Measurements from ENCODE around the gene ERGIC3.
"Not testable (repeated sequence)": the region's sequence is repeated elsewhere in the genome, so short reads cannot be mapped to it uniquely, and the experiment has no call there.

Gene ERGIC3

GRCh38 chr20:35523298-35523888 lies 18.5 kb upstream of the ERGIC3 start:
- DNase-seq, result no peak

- DNase-seq, result no peak
Observed at GRCh38 chr20:35525639-35526038, 16.2 kb upstream of the ERGIC3 start.

DNA sequence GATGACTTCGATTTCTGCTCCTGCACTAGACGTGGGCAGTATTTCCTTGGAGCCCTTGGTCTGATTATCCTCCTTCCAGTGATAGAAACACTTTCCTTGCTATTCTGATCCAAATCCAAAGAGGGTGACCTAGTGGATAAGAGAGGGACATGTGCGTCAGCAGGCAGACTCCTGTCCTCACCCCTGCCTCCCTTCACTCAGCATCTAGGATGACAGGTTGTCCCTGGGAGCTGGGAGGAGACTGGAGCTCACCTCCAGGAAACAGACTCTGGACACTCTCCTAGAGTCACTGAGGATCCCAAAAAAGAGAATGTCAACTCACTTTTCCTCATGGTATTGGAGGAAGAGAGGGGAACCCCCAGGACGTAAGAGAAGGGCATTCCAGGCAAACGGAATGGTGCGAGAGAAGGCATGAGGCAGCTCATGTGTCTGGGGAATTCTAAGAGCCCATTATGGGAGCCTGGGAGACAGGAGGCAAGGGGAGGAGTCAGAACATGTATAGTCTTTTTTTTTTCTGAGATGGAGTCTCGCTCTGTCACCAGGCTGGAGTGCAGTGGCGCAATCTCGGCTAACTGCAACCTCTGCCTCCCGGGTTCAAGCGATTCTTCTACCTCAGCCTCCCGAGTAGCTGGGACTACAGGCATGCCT lies 14.6 kb upstream of the ERGIC3 start:
- no peak for DNase-seq

- DNase-seq, result no peak
Observed at GRCh38 chr20:35529552-35529951, 12.3 kb upstream of the ERGIC3 start, which contains the start of gene C20orf173. Gene C20orf173, minus strand, starts transcription at chr20:35529652. Its CDS starts 279 bp downstream, at chr20:35529373.

GRCh38 chr20:35539756-35540212 lies 2.1 kb upstream of the ERGIC3 start:
- peak; percentile 96 for DNase-seq

DNA sequence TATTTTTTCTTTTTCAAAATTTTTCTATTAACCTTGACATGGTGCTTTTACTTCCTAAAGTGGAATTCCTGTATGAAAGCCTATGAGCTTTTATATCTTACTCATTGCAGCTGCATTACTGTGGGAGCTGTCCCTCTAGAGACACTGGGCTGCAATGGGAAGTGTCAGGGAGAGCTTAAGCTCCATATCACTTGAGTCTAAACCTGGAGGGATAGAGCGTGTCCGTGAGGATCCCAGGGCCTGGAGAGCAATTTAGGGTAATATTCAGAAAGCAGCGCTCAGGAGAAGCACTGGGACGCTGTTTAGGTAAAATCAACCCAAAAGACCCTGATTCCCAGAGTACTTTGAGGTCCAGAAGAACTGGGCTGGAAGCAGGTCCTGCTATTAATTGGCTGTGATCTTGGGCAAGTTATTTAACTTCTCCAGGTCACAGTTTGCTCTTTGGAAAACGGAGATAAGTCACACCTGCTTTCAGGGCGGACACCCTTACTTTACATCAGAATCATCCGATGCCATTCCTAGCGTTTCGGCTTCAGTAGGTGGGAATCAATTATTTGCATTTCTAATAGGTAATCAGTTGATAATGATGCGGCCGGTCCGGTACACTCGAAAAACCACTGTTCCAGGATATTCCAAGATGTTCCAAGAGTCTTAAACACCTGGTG lies 628 bp upstream of the ERGIC3 start:
- no peak for DNase-seq

DNA sequence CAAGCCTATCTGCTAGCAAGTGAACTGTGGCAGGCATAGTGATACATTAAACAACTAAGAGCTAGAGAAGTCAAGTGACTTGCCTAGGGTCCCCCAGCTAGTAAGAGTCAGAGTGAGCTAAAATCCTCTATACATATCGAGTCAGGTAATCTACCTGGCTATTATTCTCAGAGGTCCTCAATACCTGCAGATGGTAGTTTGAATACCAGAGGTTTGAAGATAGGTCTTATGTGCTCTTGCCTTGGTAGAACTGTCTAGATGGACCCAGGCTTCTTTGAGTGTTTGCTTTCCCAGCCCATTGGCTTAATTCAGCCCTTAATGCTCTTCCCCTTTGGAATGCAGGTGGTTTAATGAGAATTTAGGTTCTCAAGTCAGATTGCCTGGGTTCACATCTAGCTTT lies 1.1 kb downstream of the ERGIC3 start:
- DNase-seq, result no peak

DNA sequence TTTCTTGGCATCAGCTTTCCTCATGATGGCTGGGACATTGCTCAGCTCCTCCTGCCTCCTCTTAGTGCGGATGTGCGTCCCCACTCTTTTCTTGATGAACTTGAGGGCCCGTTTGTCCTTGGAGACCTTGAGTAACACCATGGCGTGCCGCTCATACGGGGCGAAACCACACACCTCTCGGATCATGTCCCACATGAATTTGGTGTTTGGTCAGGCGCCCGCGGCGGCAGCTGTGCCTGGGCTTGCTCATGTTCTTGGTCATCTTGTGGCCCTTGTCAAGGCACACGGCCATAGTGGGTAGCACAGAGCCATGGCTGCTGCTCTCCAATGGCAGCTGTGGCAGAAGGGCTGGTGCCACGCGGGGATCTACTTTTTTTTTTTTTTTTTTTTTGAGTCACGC lies 2.6 kb downstream of the ERGIC3 start:
- DNase-seq, result no peak

DNA sequence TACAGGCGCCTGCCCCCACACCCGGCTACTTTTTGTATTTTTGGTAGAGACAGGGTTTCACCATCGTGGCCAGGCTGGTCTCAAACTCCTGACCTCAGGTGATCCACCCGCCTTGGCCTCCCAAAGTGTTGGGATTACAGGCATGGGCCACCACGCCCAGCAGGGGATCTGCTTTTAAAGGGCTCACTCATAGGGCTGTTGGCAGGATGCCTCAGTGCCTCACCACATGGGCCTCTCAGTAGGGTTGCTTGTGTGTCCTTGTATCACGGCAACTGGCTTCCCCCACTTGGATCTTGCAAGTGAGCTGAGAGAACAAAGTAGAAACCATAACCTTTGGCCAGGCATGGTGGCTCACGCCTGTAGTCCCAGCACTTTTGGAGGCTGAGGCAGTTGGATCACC lies 3.1 kb downstream of the ERGIC3 start:
- DNase-seq, result not testable (repeated sequence)

- DNase-seq, result no peak
Observed at GRCh38 chr20:35546127-35546526, 4.2 kb downstream of the ERGIC3 start.

DNA sequence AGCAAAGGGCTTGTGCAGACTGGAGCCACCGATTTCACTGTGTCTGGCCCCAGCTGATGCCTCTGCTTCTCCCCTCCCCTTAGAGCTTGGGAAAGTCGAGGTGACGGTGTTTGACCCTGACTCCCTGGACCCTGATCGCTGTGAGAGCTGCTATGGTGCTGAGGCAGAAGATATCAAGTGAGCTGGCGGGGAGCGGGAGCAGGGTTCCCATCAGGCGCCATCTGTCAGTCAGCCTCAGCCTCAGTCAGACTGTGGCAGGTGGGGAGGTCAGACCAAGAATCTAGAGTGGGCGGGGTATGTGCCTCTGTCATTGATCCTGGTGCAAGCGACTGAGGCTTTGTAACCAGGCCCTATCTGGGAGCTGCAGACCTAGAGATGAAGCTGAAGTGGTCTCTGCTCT lies 5.5 kb downstream of the ERGIC3 start:
- DNase-seq, result no peak

DNA sequence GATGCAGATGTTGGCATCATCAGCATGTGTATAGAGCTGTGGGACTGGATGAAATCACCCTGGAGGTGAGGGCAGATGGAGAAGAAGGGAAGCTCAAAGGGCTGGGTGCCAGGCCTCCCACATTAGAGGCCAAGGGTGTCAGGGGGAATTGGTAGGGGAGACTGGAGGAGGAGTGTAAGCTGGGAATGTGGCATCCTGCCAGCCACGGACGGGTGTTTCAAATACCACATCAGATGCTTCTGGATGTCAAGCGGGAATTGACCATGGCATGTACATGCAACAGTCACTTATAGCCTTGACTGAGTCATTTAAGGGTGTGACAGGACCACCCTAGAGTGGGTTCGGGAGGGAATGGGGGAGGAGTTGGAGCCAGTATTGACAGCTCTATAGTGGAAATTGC lies 9.6 kb downstream of the ERGIC3 start:
- no peak for DNase-seq

DNA sequence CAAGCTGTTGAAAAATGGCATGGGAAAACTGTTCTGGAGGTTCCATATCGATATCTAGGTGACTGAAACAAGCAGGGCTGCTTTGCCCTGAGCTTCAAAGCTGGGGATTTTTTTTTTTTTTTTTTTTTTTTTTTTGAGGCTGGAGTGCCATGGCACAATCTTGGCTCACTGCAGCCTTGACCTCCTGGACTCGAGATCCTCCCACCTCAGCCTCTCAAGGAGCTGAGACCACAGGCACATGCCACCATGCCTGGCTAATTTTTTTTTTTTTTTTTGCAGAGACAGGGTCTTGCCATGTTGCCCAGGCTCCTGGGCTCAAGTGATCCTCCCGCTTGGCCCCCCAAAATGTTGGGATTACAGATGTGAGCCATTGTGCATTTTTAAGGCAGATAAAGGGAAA lies 11.0 kb downstream of the ERGIC3 start:
- DNase-seq, result no peak

DNA sequence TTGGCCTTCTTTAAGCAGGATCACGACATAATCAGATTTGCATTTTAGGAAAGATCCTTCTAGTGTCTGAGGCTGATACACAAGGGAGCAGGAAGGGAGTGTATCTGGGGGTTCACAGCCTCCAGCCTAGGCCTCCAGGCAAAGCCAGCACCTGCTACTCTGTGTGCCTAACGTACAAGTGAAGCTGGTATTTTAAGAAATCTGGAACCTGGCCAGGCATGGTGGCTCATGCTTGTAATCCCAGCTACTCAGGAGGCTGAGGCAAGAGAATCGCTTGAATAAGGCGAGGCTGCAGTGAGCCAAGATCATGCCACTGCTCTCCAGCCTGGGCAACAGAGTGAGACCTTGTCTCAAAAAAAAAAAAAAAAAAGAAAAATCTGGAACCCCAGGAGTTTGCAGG lies 13.6 kb downstream of the ERGIC3 start:
- not testable (repeated sequence) for DNase-seq

DNA sequence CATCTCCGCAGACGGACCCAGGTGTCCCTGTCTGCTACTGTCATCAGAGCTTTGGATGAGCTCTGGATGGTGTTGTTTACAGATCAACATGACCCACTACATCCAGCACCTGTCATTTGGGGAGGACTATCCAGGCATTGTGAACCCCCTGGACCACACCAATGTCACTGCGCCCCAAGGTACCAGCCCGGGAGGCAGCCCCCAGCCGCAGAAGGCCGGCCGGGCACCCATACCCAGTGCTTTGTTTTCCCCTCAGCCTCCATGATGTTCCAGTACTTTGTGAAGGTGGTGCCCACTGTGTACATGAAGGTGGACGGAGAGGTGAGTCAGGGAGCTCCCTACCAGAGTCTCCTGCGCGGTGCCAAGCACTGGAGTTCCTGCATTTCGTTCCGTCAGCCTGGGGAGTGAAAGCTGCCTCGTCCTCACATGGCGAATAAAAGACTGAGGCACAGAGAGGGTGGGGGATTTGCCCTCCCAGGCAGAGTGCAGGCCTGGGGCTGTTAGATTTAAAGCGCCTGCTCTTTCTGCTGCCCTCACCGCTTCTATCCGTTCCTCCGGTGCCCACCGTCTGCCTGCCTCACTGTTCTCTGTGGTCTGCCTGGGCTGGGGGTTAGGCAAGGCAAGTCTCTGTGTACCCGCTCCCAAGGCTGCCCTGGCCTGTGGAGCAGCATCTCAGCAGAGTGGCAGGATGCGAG lies 14.2 kb downstream of the ERGIC3 start:
- DNase-seq, result no peak

DNA sequence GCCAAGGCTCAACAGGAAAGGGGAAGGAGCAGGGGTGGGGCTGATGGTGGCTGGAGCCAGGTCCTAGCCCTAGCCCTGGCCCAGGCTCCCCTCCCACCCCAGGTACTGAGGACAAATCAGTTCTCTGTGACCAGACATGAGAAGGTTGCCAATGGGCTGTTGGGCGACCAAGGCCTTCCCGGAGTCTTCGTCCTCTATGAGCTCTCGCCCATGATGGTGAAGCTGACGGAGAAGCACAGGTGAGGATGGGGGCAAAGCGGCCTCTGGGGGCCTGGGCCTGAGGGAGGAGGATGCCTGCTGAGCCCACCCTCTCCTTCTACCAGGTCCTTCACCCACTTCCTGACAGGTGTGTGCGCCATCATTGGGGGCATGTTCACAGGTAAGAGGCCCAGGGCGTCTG lies 15.0 kb downstream of the ERGIC3 start:
- DNase-seq, result no peak

GRCh38 chr20:35558451-35558850 lies 16.6 kb downstream of the ERGIC3 start:
- DNase-seq, result no peak

- no peak for DNase-seq
Observed at GRCh38 chr20:35559042-35559693, 17.3 kb downstream of the ERGIC3 start.

DNA sequence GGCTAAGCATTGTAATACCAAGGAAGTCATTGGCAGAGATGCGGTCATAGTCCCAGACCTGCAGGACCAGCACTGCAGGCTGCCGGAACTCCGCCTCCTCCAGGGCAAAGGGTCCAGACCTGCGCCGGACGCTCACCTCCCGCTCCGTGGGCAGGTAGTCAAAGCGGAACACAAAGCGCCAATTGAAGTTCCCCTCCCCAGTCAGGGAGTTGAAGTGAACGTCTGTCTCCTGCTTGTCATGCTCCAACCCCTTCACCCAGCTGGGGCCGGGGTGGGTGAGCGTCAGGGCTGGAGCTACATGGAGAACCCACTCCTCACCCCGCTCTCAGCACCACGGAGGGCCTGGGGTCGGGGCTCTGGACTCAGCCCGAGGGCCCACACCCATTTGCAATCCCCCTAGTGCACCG lies 18.2 kb downstream of the ERGIC3 start:
- DNase-seq, result no peak

- DNase-seq, result no peak
Observed at GRCh38 chr20:35560541-35560940, 18.7 kb downstream of the ERGIC3 start.

- DNase-seq, result peak; percentile 68
Observed at GRCh38 chr20:35561268-35561667, 19.4 kb downstream of the ERGIC3 start.

DNA sequence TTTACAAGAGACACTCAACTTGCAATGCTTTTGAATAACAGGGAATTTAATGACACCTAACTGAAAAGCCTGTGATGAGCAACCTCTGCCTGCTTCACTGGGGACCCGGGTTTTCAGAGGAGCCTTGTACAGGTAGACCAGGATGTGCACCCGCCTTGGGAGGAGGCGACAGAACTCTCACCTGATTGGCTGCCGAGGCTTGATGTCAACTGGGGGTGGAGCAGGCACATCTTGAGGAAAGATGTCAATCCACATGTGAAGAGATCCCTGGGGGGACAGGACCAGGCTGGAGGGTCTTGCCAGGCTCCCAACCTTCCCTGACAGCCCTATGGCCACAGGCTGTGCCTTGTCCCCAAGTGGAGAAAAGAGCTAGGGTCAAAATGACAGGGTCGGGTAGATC lies 19.8 kb downstream of the ERGIC3 start:
- DNase-seq, result no peak

DNA sequence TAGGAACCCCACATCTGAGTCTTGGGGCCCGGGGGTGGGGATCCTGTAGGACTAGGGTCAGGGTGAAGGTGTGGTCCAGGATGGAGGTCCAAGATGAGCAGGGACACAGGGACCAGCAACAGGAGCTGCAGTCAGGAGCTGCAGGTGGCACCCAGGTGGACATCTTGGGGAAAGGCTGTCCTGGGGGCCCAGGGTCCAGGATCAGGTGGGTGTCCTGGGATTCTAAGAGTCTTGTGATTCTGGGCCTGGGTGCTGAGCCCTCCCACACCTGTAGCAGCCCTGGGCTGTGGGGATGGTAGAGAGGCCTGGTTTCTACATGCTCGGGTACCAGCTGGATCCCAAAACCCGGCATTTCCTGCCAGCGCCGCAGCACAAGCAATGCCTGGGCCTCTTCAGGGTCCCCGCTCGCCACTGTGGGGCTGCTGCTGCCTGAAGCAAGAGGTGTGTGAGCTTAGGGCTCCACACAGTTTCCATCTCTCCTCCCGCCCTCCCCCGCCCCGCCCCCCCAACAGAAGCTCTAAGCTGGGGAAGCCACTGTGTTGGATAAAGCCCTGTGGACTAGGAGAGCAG lies 20.7 kb downstream of the ERGIC3 start:
- no peak for DNase-seq

Data from DMS153 (cell line).